Amniotic stem cell (primary cell): Measurements from ENCODE around the gene GARNL3.

Source experiments
- DNase-seq: peaks from one replicate; lab custom pipeline; 2025; lab: John Stamatoyannopoulos, UW

The GARNL3 gene

GRCh38 chr9:127349483-127350113 lies 85.0 kb downstream of the GARNL3 start:
- DNase-seq, result no peak

- DNase-seq, result no peak
Observed at GRCh38 chr9:127351182-127352166, 86.9 kb downstream of the GARNL3 start.

- DNase-seq, result no peak
Observed at GRCh38 chr9:127353882-127354281, 89.3 kb downstream of the GARNL3 start.

- DNase-seq, result no peak
Observed at GRCh38 chr9:127356906-127357305, 92.3 kb downstream of the GARNL3 start.

- no peak for DNase-seq
Observed at GRCh38 chr9:127358023-127358535, 93.5 kb downstream of the GARNL3 start.

GRCh38 chr9:127358770-127359169 lies 94.2 kb downstream of the GARNL3 start:
- DNase-seq, result no peak

GRCh38 chr9:127360250-127360649 lies 95.7 kb downstream of the GARNL3 start:
- DNase-seq, result no peak

- DNase-seq, result no peak
Observed at GRCh38 chr9:127360829-127361228, 96.3 kb downstream of the GARNL3 start.

- no peak for DNase-seq
Observed at GRCh38 chr9:127361561-127361960, 97.0 kb downstream of the GARNL3 start.

GRCh38 chr9:127362829-127363228 lies 98.3 kb downstream of the GARNL3 start:
- DNase-seq, result no peak

GRCh38 chr9:127365461-127365860 lies 100.9 kb downstream of the GARNL3 start:
- no peak for DNase-seq

GRCh38 chr9:127366594-127366993 lies 102.0 kb downstream of the GARNL3 start:
- DNase-seq, result no peak

GRCh38 chr9:127368852-127369402 lies 104.4 kb downstream of the GARNL3 start:
- no peak for DNase-seq

GRCh38 chr9:127369428-127369827 lies 104.9 kb downstream of the GARNL3 start:
- DNase-seq, result no peak

- DNase-seq, result no peak
Observed at GRCh38 chr9:127370147-127370579, 105.6 kb downstream of the GARNL3 start.

- no peak for DNase-seq
Observed at GRCh38 chr9:127370672-127371648, 106.4 kb downstream of the GARNL3 start.

- no peak for DNase-seq
Observed at GRCh38 chr9:127380479-127380878, 115.9 kb downstream of the GARNL3 start.

GRCh38 chr9:127382541-127382940 lies 118.0 kb downstream of the GARNL3 start:
- no peak for DNase-seq

- no peak for DNase-seq
Observed at GRCh38 chr9:127384016-127384730, 119.6 kb downstream of the GARNL3 start.

- no peak for DNase-seq
Observed at GRCh38 chr9:127384901-127385300, 120.3 kb downstream of the GARNL3 start.

GRCh38 chr9:127386249-127386648 lies 121.7 kb downstream of the GARNL3 start:
- DNase-seq, result no peak
